Measurements from ENCODE around the gene SKIC8. TPM values are rescaled to one million over a fixed set of nuclear protein-coding genes. Genes with fewer than 3 reads are reported as not detected.

Gene SKIC8
- total RNA-seq, 2 experiments from 2014 or later, result 59.8 to 66.8 TPM

DNA sequence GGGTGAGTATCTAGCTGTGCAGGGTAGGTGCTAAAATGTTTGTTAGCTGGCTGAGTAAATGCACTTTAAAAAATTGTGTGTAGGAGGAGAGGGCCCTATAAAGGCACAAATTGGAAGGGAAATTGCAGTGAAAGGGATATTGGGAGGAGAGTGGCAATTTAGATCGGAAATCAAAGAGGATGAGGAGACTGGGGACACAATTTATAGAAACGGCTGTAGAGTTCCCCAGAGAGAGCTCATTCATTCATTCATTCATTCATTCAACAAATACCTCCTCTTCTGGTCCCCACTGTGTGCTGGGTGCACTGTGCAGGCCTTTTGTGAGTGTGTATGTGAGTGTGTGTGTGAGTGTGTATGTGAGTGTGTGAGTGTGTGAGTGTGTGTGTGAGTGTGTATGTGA is 32.6 kb downstream of the SKIC8 start:
- no peak overlapping the region for H3K4me3 ChIP-seq (ENCODE audit: low read depth, low read length, poor library complexity, severe bottlenecking)
- H3K9me3 ChIP-seq (ENCODE audit: low read length), result no peaks in the 10 kb centered on the region
- ChIA-PET POLR2A (no interaction called here), CTCF (ENCODE audit: unreplicated experiment) (interaction anchor here (0.5 kb wide), 1 partner anchor 419 kb away, joined by 3 read pairs; no protein-coding TSS in a partner anchor)
- no peaks in the 10 kb centered on the region for H3K4me1 ChIP-seq (ENCODE audit: insufficient read depth, low read length, poor library complexity, severe bottlenecking)
- H3K36me3 ChIP-seq (ENCODE audit: insufficient read depth, low read length), result no peaks in the 10 kb centered on the region
- H3K27ac ChIP-seq (ENCODE audit: low read depth, low read length, poor library complexity, severe bottlenecking), result no peak overlapping the region
- no peaks in the 10 kb centered on the region for H4K20me1 ChIP-seq (ENCODE audit: insufficient read depth, low read length)
- H3K9me2 ChIP-seq (ENCODE audit: insufficient read depth, low read length), result no peaks in the 10 kb centered on the region
- no peaks in the 10 kb centered on the region for H3K79me2 ChIP-seq (ENCODE audit: insufficient read depth, low read depth, low read length)
- H2AFZ ChIP-seq (ENCODE audit: low read length), result no peak overlapping the region
- DNase-seq (ENCODE audit: low spot score), result no peak
- no TSS peak for BruUV-seq (replicated peaks)
- H3K4me2 ChIP-seq (ENCODE audit: low read length), result no peak overlapping the region
- TF ChIP-seq EZH2phosphoT487 (IDR thresholded peaks at IDR 0.05; ENCODE audit: borderline replicate concordance, low read depth, low read length), result no peak
- TF ChIP-seq, protein P1, sequence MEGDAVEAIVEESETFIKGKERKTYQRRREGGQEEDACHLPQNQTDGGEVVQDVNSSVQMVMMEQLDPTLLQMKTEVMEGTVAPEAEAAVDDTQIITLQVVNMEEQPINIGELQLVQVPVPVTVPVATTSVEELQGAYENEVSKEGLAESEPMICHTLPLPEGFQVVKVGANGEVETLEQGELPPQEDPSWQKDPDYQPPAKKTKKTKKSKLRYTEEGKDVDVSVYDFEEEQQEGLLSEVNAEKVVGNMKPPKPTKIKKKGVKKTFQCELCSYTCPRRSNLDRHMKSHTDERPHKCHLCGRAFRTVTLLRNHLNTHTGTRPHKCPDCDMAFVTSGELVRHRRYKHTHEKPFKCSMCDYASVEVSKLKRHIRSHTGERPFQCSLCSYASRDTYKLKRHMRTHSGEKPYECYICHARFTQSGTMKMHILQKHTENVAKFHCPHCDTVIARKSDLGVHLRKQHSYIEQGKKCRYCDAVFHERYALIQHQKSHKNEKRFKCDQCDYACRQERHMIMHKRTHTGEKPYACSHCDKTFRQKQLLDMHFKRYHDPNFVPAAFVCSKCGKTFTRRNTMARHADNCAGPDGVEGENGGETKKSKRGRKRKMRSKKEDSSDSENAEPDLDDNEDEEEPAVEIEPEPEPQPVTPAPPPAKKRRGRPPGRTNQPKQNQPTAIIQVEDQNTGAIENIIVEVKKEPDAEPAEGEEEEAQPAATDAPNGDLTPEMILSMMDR (conservative IDR thresholded peaks at IDR 0.05; ENCODE audit: low read length), result no peak
- intact Hi-C loops (cut with micrococcal nuclease; ENCODE audit: unreplicated experiment), result no loop called here

DNA sequence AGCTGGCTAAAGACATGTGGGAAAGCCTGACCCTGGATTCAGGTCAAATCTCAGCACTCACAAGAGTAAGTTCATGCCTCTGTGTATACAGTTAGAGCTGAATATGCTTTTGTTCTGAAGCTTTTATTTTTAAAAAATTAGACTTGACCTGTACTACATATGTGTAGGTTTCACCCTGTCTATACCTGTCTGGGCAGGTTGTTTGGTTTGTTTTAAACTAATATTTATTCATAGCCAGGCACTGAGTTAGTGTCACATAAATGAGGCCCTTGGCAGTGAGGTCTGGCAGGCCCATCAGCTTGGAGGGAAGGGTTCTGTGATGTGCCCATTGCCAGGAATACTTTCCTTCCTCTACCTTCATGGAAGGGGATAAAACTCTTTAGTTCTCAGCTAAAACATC is 33.2 kb downstream of the SKIC8 start:
- ChIA-PET CTCF (ENCODE audit: unreplicated experiment) (interaction anchor here (1.1 kb wide), 1 partner anchor 29 kb away, joined by 3 read pairs; no protein-coding TSS in a partner anchor), POLR2A (interaction anchor here (1.5 kb wide), 1 partner anchor 9 kb away, joined by 4 read pairs; no protein-coding TSS in a partner anchor)
- H3K36me3 ChIP-seq (ENCODE audit: insufficient read depth, low read length), result no peaks in the 10 kb centered on the region
- no peak overlapping the region for H3K4me2 ChIP-seq (ENCODE audit: low read length)
- TF ChIP-seq EZH2phosphoT487 (IDR thresholded peaks at IDR 0.05; ENCODE audit: borderline replicate concordance, low read depth, low read length), result no peak
- TF ChIP-seq, protein P1 (conservative IDR thresholded peaks at IDR 0.05; ENCODE audit: low read length), result no peak
- no peak overlapping the region for H3K4me3 ChIP-seq (ENCODE audit: low read depth, low read length, poor library complexity, severe bottlenecking)
- H4K20me1 ChIP-seq (ENCODE audit: insufficient read depth, low read length), result no peaks in the 10 kb centered on the region
- no peaks in the 10 kb centered on the region for H3K79me2 ChIP-seq (ENCODE audit: insufficient read depth, low read depth, low read length)
- H3K9me2 ChIP-seq (ENCODE audit: insufficient read depth, low read length), result no peaks in the 10 kb centered on the region
- no TSS peak for BruUV-seq (replicated peaks)
- H2AFZ ChIP-seq (ENCODE audit: low read length), result no peak overlapping the region
- no peak overlapping the region for H3K27ac ChIP-seq (ENCODE audit: low read depth, low read length, poor library complexity, severe bottlenecking)
- no peak for DNase-seq (ENCODE audit: low spot score)
- no peaks in the 10 kb centered on the region for H3K4me1 ChIP-seq (ENCODE audit: insufficient read depth, low read length, poor library complexity, severe bottlenecking)
- intact Hi-C loops (cut with micrococcal nuclease; ENCODE audit: unreplicated experiment), result no loop called here
- no peaks in the 10 kb centered on the region for H3K9me3 ChIP-seq (ENCODE audit: low read length)

DNA sequence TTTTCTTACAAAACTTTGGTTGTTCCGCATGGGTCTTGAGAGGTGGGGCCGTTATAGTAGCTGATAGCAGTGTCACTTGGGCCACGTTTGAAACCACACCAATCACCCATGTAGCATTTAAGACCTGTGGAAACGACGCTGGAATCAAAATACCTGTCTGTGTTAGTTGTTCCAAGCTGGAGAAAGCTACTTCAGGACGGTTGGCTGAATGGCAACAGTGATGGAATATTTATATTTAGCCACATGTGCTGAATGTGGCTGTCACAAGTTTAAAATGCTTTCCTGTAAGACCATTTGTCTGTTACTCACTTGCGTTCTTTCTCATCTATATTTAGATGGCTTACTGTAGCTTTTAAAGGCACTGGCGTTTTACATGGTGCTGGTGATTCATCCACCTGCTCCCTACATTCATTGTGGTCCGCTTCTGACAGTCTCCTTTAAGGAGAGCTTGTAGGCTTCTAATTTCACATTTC is 33.6 kb downstream of the SKIC8 start:
- H3K4me1 ChIP-seq (ENCODE audit: insufficient read depth, low read length, poor library complexity, severe bottlenecking), result no peaks in the 10 kb centered on the region
- H3K4me3 ChIP-seq (ENCODE audit: low read depth, low read length, poor library complexity, severe bottlenecking), result no peak overlapping the region
- no peaks in the 10 kb centered on the region for H4K20me1 ChIP-seq (ENCODE audit: insufficient read depth, low read length)
- CTCF ChIA-PET (ENCODE audit: unreplicated experiment), result interaction anchor here (1.1 kb wide), 1 partner anchor 30 kb away, joined by 3 read pairs; no protein-coding TSS in a partner anchor
- no peak overlapping the region for H2AFZ ChIP-seq (ENCODE audit: low read length)
- no peak overlapping the region for H3K4me2 ChIP-seq (ENCODE audit: low read length)
- intact Hi-C loops (cut with micrococcal nuclease; ENCODE audit: unreplicated experiment), result no loop called here
- no peak overlapping the region for H3K27ac ChIP-seq (ENCODE audit: low read depth, low read length, poor library complexity, severe bottlenecking)
- BruUV-seq (replicated peaks), result no TSS peak
- TF ChIP-seq EZH2phosphoT487 (IDR thresholded peaks at IDR 0.05; ENCODE audit: borderline replicate concordance, low read depth, low read length), result no peak
- TF ChIP-seq, protein P1 (conservative IDR thresholded peaks at IDR 0.05; ENCODE audit: low read length), result no peak
- H3K36me3 ChIP-seq (ENCODE audit: insufficient read depth, low read length), result no peaks in the 10 kb centered on the region
- POLR2A ChIA-PET, result interaction anchor here (1.5 kb wide), 1 partner anchor 10 kb away, joined by 4 read pairs; no protein-coding TSS in a partner anchor
- H3K9me3 ChIP-seq (ENCODE audit: low read length), result no peaks in the 10 kb centered on the region
- no peaks in the 10 kb centered on the region for H3K9me2 ChIP-seq (ENCODE audit: insufficient read depth, low read length)
- DNase-seq (ENCODE audit: low spot score), result no peak
- H3K79me2 ChIP-seq (ENCODE audit: insufficient read depth, low read depth, low read length), result no peaks in the 10 kb centered on the region

Measured in OCI-LY7 (cell line).